Ovary (tissue), 10 donors: Measurements from ENCODE around the gene INCENP. TPM values are rescaled to one million over a fixed set of nuclear protein-coding genes. Genes with fewer than 3 reads are reported as not detected.
A peak's percentile ranks its signal among the peaks of the same experiment; 100 is the strongest.

Experiments used
- DNase-seq, 5 donors: peaks; one replicate each; pipeline ENCODE4 v3.0.0-alpha.2; 2019 to 2020
- H3K27ac ChIP-seq, 2 donors: fragments of 200-600 bp; one replicate each; pipeline versions ENCODE4 v1.5.1 to v1.8.0; 2019 to 2022
- H3K27me3 ChIP-seq: fragments of 200-600 bp; one replicate; pipeline ENCODE4 v1.8.0; 2022
- H3K36me3 ChIP-seq: fragments of 200-600 bp; sonication (generic); one replicate; pipeline ENCODE4 v1.5.1; 2019
- H3K4me1 ChIP-seq: one replicate; pipeline ENCODE4 v1.8.1; 2013; ENCODE audit warnings: mild to moderate bottlenecking, moderate library complexity; ENCODE audit not compliant: insufficient read depth
- H3K4me3 ChIP-seq: fragments of 200-600 bp; sonication (generic); one replicate; pipeline ENCODE4 v1.5.1; 2017
- H3K9me3 ChIP-seq, 2 donors: fragments of 200-600 bp in 1 of 2; sonication (generic) in 1 of 2; one replicate each; pipeline versions ENCODE4 v1.5.1 to v1.8.1; 2013 to 2019; ENCODE audit warnings: mild to moderate bottlenecking in 1 of 2, moderate library complexity in 1 of 2
- EP300 ChIP-seq: sonication (generic); formaldehyde crosslinking; IDR thresholded peaks from one replicate; pipeline ENCODE4 v1.6.1; 2017; ENCODE audit warnings: antibody characterized with exemption
- POLR2A ChIP-seq: fragments of 450-650 bp; IDR thresholded peaks from one replicate; pipeline ENCODE4 v1.6.1; 2017; ENCODE audit warnings: antibody characterized with exemption, mild to moderate bottlenecking, moderate library complexity
- WGBS, 3 donors: extraction: QIAGEN DNeasy Blood & Tissue Kit in 1 of 3; methylation state at CpG; one replicate each; pipeline versions ENCODE4 v1.1.5 to v1.1.7; 2013 to 2017; 5-methylcytosine and 5-hydroxymethylcytosine counted together
- intact Hi-C, 4 donors: fragments of 100-400 bp; cut with DNase I; formaldehyde crosslinking; loops; one replicate each; pipeline versions ENCODE4 v1.11.0 to v1.15.1; 2022 to 2023
- long read RNA-seq, 3 donors: library from polyadenylated mRNA in 2 of 3; unstranded in 2 of 3; transcript quantifications; one replicate each; pipeline ENCODE4 v2.0.0 and lab custom pipeline, GENCODE V29; 2021 to 2026
- polyA plus RNA-seq, 2 donors: library from polyadenylated mRNA; stranded (reverse); fragments of 200-250 nt in 1 of 2; fragments of 350-450 nt in 1 of 2; fragmentation: Illumina TruSeq in 1 of 2; extraction: RNeasy Lipid Tissue Mini Kit (QIAGEN cat#74804) in 1 of 2; gene quantifications; one replicate each; pipeline ENCODE4 v1.2.3, GENCODE V29; 2013 to 2014
- total RNA-seq, 7 donors: library from RNA; depleted of rRNA in 2 of 7; stranded (reverse); fragments of >200 nt in 2 of 7; fragmentation: NEBNext Ultra II Directional in 3 of 7; extraction: Animal tissue kit (Norgen Biotek cat#: 25700) in 3 of 7; gene quantifications; one replicate each; pipeline versions ENCODE4 v1.1.0 to v1.2.4, GENCODE V29; 2016 to 2023
- TF ChIP-seq, protein P1 (sequence below), 3 donors: fragments of 450-650 bp in 2 of 3; fragments of 200-600 bp in 1 of 3; IDR thresholded peaks; one replicate each; pipeline versions ENCODE4 v1.5.1 to v1.8.0; 2016 to 2022; ENCODE audit warnings: antibody characterized with exemption in 3 of 3, mild to moderate bottlenecking in 1 of 3
- donor health status: DM: no; HTN: no; CAD: no; lungs with moderate emphysema.
- donor health status: DM: no; HTN: no; CAD: no.
- donor health status: Bipolar disorder and iron deficiency.
- donor health status: DM: yes; HTN: yes; CAD: no.
- donor health status: DM: no; HTN: no; CAD: no.
- donor health status: DM: yes; HTN: yes; CAD: no.

Gene INCENP
- total RNA-seq (10 to 100 TPM in 6 of 7 donors, 1 to 10 TPM in 1; 7.6 to 20.0 (median 16.5) TPM), polyA plus RNA-seq (10 to 100 TPM in 1 of 2 donors, 1 to 10 TPM in 1; 6.6 to 11.7 TPM)
- long read RNA-seq, donor 1, partial matches to known transcripts = 1 of 1 reads
- long read RNA-seq, donor 1, other reads (novel, unspliced or antisense) = 0 of 1 reads
- long read RNA-seq, donor 2, partial matches to known transcripts = 0 of 1 reads
- long read RNA-seq, donor 2, other reads (novel, unspliced or antisense) = 0 of 1 reads
- long read RNA-seq, donor 3, partial matches to known transcripts = 2 of 3 reads
- long read RNA-seq, donor 3, other reads (novel, unspliced or antisense) = 1 of 3 reads

DNA sequence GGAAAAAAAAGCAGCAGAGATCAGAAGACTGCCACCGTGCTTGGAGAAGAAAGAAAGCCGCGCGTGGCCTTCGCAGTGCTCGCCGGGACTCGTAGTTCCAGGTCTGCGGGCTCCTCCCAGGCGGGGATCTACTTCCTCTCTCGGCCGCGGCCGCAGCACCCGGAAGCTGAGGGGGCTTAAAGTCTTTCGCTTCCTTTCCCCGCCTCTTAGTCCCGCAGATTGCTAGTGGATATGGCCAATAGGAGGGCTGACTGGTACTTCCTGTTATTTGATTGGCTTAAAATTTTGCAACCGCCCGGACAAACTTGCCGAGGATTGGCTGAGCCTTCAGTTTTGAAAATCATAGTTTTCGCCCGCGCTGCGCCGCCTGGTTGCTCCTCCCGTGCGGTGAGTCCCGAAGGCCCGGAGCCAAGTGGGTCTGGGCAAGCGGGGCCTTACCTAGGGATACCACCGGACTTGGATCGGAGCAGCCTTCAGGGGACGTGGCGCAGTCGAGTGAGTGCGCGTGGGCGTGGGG lies at the start of gene INCENP:
Gene INCENP (plus strand): TSS at position 343 of the 517 bp plus-strand sequence. CDS start 4,151 bp downstream, outside the sequence.
- H3K27ac ChIP-seq = no peak within 1 kb of the TSS
- TF ChIP-seq, protein P1, sequence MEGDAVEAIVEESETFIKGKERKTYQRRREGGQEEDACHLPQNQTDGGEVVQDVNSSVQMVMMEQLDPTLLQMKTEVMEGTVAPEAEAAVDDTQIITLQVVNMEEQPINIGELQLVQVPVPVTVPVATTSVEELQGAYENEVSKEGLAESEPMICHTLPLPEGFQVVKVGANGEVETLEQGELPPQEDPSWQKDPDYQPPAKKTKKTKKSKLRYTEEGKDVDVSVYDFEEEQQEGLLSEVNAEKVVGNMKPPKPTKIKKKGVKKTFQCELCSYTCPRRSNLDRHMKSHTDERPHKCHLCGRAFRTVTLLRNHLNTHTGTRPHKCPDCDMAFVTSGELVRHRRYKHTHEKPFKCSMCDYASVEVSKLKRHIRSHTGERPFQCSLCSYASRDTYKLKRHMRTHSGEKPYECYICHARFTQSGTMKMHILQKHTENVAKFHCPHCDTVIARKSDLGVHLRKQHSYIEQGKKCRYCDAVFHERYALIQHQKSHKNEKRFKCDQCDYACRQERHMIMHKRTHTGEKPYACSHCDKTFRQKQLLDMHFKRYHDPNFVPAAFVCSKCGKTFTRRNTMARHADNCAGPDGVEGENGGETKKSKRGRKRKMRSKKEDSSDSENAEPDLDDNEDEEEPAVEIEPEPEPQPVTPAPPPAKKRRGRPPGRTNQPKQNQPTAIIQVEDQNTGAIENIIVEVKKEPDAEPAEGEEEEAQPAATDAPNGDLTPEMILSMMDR (IDR thresholded peaks at IDR 0.05) = peak in 1 of 3 donors; percentile 12
- no peak for TF ChIP-seq EP300
- H3K27me3 ChIP-seq = no peaks in the 10 kb centered on the region
- H3K4me1 ChIP-seq = peaks cover 6% of the 10 kb centered on the region
- intact Hi-C loops = no loop called here
- DNase-seq = peak; percentile 91 to 97 (median 96)
- WGBS, 3 donors = 0 to 1% (median 0%) methylated on average over 32 to 39 of the region's 39 CpGs
- H3K36me3 ChIP-seq = no peaks in the 10 kb centered on the region
- H3K9me3 ChIP-seq = no peaks in the 10 kb centered on the region
- H3K4me3 ChIP-seq = peak within 1 kb of the TSS; percentile 70

DNA sequence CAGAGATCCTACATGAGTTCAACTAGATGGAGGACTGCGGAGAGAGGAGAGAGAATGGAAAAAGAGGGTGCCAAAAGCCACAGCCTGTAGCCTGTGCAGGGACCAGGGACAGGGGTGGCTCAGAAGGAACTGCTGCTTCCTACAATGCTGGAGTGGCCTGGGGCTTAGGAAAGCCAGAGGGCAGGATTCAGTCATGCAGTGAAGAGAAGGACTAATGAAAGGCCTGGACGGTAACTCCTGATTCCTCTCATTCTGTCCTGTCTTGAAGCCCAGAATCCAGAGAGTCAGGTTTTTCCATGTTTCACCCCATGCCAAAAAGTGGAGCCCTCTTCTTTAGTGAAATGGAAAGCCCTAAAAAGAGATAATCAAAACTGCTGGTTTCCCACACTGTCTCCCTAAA lies 48.4 kb upstream of the INCENP start:
- Histone ChIP-seq H3K36me3 (no peaks in the 10 kb centered on the region), H3K27me3 (no peaks in the 10 kb centered on the region), H3K4me1 (no peaks in the 10 kb centered on the region), H3K9me3 (no peaks in the 10 kb centered on the region), H3K4me3 (no peak overlapping the region), H3K27ac (no peak overlapping the region)
- no peak for DNase-seq
- TF ChIP-seq POLR2A = no peak
- no peak for TF ChIP-seq EP300
- TF ChIP-seq, protein P1 (IDR thresholded peaks at IDR 0.05) = no peak
- intact Hi-C loops = loop anchor here in 1 of 4 donors (10.0 kb wide), 1 partner anchor 201 kb away; no protein-coding TSS in a partner anchor
- 91 to 100% (median 92%) methylated on average over 2 of the region's 2 CpGs for WGBS, 3 donors

DNA sequence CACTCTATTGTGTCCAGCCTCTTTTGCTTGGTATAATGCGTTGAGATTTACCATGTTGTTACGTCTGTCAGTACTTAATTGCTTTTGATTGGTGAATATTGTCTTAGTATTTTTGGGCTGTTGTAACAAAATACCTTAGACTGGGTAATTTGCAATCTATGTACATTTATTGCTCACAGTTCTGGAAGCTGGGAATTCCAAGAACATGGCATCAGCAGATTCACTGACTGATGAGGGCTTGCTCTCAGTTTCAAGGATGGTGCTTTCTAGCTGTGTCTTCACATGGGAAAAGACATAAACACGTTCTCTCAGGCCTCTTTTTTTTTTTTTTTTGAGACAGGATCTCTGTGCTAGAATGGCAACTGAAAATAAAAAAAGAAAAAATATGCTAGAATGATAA lies 46.7 kb upstream of the INCENP start:
- no peak for DNase-seq
- Histone ChIP-seq H3K27me3 (no peaks in the 10 kb centered on the region), H3K9me3 (no peaks in the 10 kb centered on the region), H3K36me3 (no peaks in the 10 kb centered on the region), H3K27ac (no peak overlapping the region), H3K4me3 (no peak overlapping the region), H3K4me1 (no peaks in the 10 kb centered on the region)
- TF ChIP-seq EP300 = no peak
- TF ChIP-seq, protein P1 (IDR thresholded peaks at IDR 0.05) = no peak
- TF ChIP-seq POLR2A = no peak
- WGBS, 3 donors = 78 to 84% (median 81%) methylated on average over 3 of the region's 3 CpGs
- intact Hi-C loops = loop anchor here in 1 of 4 donors (10.0 kb wide), 1 partner anchor 202 kb away; no protein-coding TSS in a partner anchor

DNA sequence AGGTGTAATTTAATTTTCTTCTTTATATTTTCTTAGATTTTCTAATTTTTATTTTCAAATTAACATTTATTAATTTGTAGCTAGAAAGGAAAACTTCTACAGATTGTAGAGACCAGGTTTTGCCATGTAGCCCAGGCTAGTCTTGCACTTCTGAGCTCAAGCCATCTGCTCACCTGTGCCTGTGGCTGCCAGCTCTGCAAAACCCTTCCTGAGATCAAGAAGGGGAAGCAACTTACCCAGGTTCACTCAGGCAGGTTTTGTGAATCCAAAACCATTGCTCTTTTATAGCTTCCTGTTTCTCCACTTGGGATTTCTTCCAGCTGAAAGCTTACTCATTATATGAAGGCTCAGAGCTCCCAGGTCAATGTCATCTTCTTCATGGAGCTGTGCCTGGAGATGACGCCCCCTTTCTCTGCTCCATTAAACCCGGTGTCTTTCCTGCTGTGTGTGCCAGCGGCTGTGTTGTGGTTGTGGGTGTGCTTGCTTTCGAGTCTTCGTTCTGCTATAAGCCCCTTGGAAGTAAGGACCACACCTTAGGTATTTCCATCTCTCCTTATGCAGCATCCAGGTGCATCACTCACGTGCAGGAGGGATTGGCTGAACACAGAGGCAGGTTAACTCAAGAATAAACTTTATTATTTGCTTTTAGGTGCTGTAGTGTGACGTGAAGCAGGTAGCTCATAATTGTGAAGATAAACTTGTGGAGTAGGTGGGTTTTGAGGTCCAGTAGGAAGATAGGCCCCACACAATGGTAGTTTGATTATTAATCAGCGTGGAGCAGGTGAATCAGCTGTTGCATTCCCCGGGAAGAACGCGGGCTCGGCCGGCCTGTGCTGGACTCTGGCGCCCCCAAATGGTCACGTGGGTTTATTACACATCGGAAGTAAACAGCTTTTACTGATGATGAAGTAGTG lies 42.2 kb upstream of the INCENP start:
- no peaks in the 10 kb centered on the region for H3K27me3 ChIP-seq
- H3K4me3 ChIP-seq = no peak overlapping the region
- peak; percentile 74 to 87 (median 83) for DNase-seq
- no peak for TF ChIP-seq POLR2A
- TF ChIP-seq, protein P1 (IDR thresholded peaks at IDR 0.05) = peak; percentile 88 to 94 (median 93)
- intact Hi-C loops = loop anchor here (2.0 to 10.0 kb wide), 6 partner anchors 124 to 189 kb away; partner anchors contain the start of genes BEST1 (in 2 of the 4) and FADS3 (in 1 of the 4)
- H3K36me3 ChIP-seq = no peaks in the 10 kb centered on the region
- 5 to 8% (median 8%) methylated on average over 16 of the region's 16 CpGs for WGBS, 3 donors
- no peaks in the 10 kb centered on the region for H3K9me3 ChIP-seq
- no peak overlapping the region for H3K27ac ChIP-seq
- no peaks in the 10 kb centered on the region for H3K4me1 ChIP-seq
